Measurements from ENCODE around the gene PARVB.
"Not testable (repeated sequence)": the region's sequence is repeated elsewhere in the genome, so short reads cannot be mapped to it uniquely, and the experiment has no call there.

PARVB gene

GRCh38 chr22:44004104-44004460, 20.0 kb upstream of the PARVB start:
- Mint-ChIP-seq H3K27me3 (ENCODE audit: low read depth) (no peaks in the 10 kb centered on the region), H3K27ac (no peak overlapping the region), H3K9me3 (no peaks in the 10 kb centered on the region), H3K36me3 (ENCODE audit: low read depth) (peaks cover 6% of the 10 kb centered on the region), H3K4me1 (ENCODE audit: low read depth) (no peaks in the 10 kb centered on the region), H3K4me3 (no peak overlapping the region)
- no peak for DNase-seq (ENCODE audit: low spot score)

DNA sequence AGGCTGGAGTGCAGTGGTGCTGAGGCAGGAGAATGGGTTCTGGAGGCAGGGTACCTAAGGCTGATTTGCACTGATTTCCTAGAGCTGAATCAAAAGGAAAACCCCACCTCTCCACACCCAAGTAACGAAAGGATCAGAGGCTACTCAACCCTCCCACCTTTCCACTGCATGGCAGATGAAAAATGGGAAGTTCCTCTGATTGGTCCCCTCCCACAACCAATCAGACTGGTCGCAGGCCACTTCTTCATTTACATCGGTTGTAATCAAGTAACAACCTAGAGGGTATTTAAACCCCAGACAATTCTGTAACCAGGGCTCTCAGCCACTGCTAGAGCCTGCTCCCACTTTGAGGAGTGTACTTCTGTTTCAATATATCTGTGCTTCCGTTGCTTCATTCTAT, 18.6 kb upstream of the PARVB start:
- Mint-ChIP-seq H3K27me3 (ENCODE audit: low read depth) (no peaks in the 10 kb centered on the region), H3K9me3 (no peaks in the 10 kb centered on the region), H3K4me3 (no peak overlapping the region), H3K36me3 (ENCODE audit: low read depth) (peaks cover 6% of the 10 kb centered on the region), H3K27ac (no peak overlapping the region), H3K4me1 (ENCODE audit: low read depth) (no peaks in the 10 kb centered on the region)
- DNase-seq (ENCODE audit: low spot score), result no peak

DNA sequence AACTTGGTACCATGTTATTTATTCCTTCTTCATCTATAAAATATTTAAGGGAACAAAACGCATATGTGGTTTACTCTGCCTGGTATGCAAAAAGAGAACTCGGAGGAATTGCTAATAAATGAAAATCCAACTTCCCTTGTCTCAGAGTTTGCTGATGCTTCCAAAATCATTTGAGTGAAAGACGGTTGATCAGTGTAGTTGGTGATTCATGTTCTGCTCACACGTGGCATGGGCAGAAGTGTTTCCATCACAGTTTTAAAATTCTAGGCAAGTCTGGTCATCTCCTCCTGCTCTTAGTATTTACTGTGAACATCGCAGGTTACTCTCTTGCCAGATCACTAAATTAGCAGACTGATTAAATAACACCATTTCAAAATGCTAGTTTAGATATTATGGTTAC, 11.9 kb upstream of the PARVB start:
- no peaks in the 10 kb centered on the region for H3K4me1 Mint-ChIP-seq (ENCODE audit: low read depth)
- H3K27me3 Mint-ChIP-seq (ENCODE audit: low read depth), result no peaks in the 10 kb centered on the region
- no peak for DNase-seq (ENCODE audit: low spot score)
- no peak overlapping the region for H3K4me3 Mint-ChIP-seq
- no peaks in the 10 kb centered on the region for H3K36me3 Mint-ChIP-seq (ENCODE audit: low read depth)
- no peaks in the 10 kb centered on the region for H3K9me3 Mint-ChIP-seq
- H3K27ac Mint-ChIP-seq, result no peak overlapping the region

DNA sequence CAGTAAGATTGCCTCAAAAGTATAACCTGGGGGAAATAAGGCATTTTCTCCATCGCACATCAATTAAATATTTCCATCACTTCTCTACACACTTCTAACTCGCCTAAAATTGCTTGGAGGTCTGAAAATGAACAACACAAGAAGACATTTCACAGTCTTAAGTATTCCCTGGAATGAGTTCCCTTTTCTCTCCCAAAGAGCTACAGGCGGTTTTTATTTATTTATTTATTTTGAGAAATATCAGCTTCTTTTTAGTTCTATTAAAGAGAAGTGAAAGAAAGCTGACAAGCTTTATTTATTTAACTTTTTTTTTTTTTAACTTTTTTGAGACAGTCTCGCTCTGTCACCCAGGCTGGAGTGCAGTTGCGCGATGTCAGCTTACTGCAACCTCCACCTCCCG, 11.5 kb upstream of the PARVB start:
- no peak for DNase-seq (ENCODE audit: low spot score)
- H3K36me3 Mint-ChIP-seq (ENCODE audit: low read depth), result no peaks in the 10 kb centered on the region
- no peaks in the 10 kb centered on the region for H3K27me3 Mint-ChIP-seq (ENCODE audit: low read depth)
- H3K4me1 Mint-ChIP-seq (ENCODE audit: low read depth), result no peaks in the 10 kb centered on the region
- no peaks in the 10 kb centered on the region for H3K9me3 Mint-ChIP-seq
- H3K4me3 Mint-ChIP-seq, result no peak overlapping the region
- no peak overlapping the region for H3K27ac Mint-ChIP-seq

DNA sequence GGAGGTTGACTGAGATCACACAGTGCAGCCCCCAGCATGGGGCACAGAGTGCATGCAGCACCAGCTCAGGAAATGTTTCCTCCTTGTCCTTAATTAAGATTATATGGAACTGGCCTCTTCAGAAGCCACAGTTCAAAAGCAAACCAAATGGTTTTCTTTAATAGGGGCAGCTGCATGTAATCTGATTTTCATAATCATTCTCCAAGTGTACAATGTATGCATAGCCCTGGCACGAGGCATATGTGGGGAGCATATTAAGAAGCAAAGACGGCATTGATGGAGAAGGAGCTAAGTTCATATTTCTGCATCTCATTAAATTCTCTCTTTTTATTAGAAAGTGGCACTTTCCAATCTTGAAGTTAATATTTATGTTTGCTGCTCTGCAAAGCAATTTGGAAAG, 9.9 kb upstream of the PARVB start:
- Mint-ChIP-seq H3K4me3 (no peak overlapping the region), H3K27me3 (ENCODE audit: low read depth) (no peaks in the 10 kb centered on the region), H3K9me3 (no peaks in the 10 kb centered on the region), H3K36me3 (ENCODE audit: low read depth) (no peaks in the 10 kb centered on the region), H3K4me1 (ENCODE audit: low read depth) (no peaks in the 10 kb centered on the region), H3K27ac (no peak overlapping the region)
- DNase-seq (ENCODE audit: low spot score), result no peak

- H3K27ac Mint-ChIP-seq, result not testable (repeated sequence)
Measured at GRCh38 chr22:44016586-44016985, 7.5 kb upstream of the PARVB start.

DNA sequence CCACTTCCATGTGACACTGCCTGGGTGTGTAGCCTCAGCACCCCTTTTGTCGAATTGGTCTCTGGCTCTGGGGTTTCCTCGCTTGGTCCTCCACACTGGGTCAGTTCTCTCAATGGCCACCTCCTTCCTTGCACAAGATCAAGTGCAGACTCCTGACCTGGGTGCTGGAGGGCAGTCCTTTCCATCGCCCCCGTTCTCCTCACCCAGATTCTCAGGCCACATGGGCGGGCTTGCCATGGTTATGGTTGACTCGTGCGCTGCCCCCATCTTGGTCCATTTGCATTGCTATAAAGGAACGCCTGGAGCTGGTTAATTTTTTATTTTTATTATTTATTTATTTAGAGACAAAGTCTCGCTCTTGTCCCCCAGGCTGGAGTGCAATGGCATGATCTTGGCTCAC, 5.5 kb upstream of the PARVB start:
- Mint-ChIP-seq H3K27ac (no peak overlapping the region), H3K9me3 (no peaks in the 10 kb centered on the region), H3K4me3 (no peak overlapping the region), H3K4me1 (ENCODE audit: low read depth) (peaks cover 7% of the 10 kb centered on the region), H3K27me3 (ENCODE audit: low read depth) (no peaks in the 10 kb centered on the region), H3K36me3 (ENCODE audit: low read depth) (no peaks in the 10 kb centered on the region)
- no peak for DNase-seq (ENCODE audit: low spot score)

More at GRCh38 chr22:44016586-44016985, 7.5 kb upstream of the PARVB start:
- not testable (repeated sequence) for H3K27me3 Mint-ChIP-seq (ENCODE audit: low read depth); H3K4me1 Mint-ChIP-seq (ENCODE audit: low read depth); H3K36me3 Mint-ChIP-seq (ENCODE audit: low read depth); H3K9me3 Mint-ChIP-seq; DNase-seq (ENCODE audit: low spot score); H3K4me3 Mint-ChIP-seq

GRCh38 chr22:44019416-44019815, 4.7 kb upstream of the PARVB start:
- Mint-ChIP-seq H3K27ac (no peak overlapping the region), H3K9me3 (no peaks in the 10 kb centered on the region), H3K4me1 (ENCODE audit: low read depth) (peaks cover 10% of the 10 kb centered on the region), H3K4me3 (no peak overlapping the region), H3K36me3 (ENCODE audit: low read depth) (no peaks in the 10 kb centered on the region), H3K27me3 (ENCODE audit: low read depth) (no peaks in the 10 kb centered on the region)
- DNase-seq (ENCODE audit: low spot score), result no peak

DNA sequence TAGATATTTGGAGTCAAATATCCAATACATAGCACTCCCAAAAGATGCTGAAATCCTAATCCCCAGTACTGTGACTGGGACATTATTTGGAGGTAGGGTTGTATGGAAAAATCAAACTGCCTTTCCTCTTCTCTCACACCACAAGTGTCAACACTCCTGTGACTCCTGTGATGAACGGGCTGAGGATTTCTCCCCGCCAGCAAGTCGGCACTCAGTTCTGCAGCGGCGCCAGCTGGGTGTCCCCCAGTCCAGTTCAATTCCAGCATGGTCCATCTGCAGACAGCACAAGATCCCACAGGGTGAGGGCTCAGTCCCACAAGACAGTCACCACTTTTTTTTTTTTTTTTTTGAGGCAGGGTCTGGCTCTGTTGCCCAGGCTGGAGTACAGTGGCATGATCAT, 4.3 kb upstream of the PARVB start:
- Mint-ChIP-seq H3K27me3 (ENCODE audit: low read depth) (no peaks in the 10 kb centered on the region), H3K4me3 (no peak overlapping the region), H3K27ac (no peak overlapping the region), H3K9me3 (no peaks in the 10 kb centered on the region), H3K36me3 (ENCODE audit: low read depth) (no peaks in the 10 kb centered on the region), H3K4me1 (ENCODE audit: low read depth) (peaks cover 10% of the 10 kb centered on the region)
- no peak for DNase-seq (ENCODE audit: low spot score)

DNA sequence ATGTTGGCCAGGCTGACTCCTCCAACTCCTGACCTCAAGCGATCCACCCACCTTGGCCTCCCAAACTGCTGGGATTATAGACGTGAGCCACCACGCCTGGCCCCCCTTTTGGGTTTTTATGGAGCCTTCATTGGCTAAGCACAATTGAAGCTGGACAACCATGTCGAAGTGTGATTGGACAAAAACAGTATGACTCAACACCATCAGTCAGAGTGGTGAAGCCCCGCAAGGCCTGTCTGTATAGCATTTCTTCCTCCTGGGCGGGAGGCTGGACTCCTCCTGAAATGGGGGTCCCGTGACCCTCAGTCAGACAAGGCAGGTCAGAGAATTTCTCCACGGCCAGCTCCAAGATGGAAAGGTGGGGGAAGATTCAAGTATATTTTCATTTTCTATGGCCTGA, 3.1 kb upstream of the PARVB start:
- H3K9me3 Mint-ChIP-seq, result no peaks in the 10 kb centered on the region
- peaks cover 18% of the 10 kb centered on the region for H3K4me1 Mint-ChIP-seq (ENCODE audit: low read depth)
- H3K27ac Mint-ChIP-seq, result no peak overlapping the region
- no peaks in the 10 kb centered on the region for H3K27me3 Mint-ChIP-seq (ENCODE audit: low read depth)
- DNase-seq (ENCODE audit: low spot score), result no peak
- peaks cover 2% of the 10 kb centered on the region for H3K36me3 Mint-ChIP-seq (ENCODE audit: low read depth)
- peak overlapping the region; percentile 4 for H3K4me3 Mint-ChIP-seq

DNA sequence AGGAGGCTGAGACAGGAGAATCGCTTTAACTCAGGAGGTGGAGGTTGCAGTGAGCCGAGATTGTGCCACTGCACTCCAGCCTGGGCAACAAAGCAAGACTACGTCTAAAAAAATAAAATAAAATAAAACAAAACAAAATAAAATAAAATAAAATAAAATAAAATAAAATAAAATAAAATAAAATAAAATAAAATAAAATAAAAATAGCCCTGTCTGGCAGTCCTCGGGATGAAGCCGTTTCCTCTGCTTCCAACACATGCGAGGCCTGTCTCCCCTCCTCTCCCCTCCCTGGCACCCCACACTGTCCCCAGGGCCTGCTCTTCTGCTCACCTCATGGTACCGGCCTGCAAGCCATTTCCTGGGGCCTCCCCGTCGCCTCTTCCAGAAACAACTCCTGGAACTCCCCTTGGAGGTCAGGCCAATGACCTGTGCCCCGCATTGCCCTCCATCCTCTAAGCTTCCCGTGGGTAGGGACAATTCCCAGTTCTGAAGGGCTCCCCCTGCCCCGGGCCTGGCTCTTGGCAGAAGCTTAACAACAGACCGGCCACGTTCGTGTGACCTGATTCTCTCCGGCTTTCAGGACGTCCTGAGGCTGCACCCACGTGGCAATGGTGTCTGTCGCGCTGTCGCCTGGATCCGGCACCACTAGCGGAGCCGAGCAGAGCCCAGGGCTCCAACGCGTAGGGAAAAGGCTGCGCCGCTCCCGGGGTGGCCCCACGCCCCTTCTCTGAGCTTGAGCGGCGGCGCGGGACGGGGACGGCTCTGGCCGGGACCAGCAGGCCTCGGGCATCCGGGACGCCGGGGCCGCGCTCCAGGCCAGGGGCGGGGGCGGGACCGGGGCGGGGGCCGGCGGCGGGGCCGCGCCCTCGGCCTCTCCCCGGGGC, 456 bp upstream of the PARVB start:
- Mint-ChIP-seq H3K36me3 (ENCODE audit: low read depth) (peaks cover 4% of the 10 kb centered on the region), H3K4me1 (ENCODE audit: low read depth) (peaks cover 36% of the 10 kb centered on the region), H3K4me3 (peak overlapping the region; percentile 90), H3K27ac (peak overlapping the region; percentile 91), H3K27me3 (ENCODE audit: low read depth) (no peaks in the 10 kb centered on the region), H3K9me3 (no peaks in the 10 kb centered on the region)
- DNase-seq (ENCODE audit: low spot score), result peak; percentile 61

DNA sequence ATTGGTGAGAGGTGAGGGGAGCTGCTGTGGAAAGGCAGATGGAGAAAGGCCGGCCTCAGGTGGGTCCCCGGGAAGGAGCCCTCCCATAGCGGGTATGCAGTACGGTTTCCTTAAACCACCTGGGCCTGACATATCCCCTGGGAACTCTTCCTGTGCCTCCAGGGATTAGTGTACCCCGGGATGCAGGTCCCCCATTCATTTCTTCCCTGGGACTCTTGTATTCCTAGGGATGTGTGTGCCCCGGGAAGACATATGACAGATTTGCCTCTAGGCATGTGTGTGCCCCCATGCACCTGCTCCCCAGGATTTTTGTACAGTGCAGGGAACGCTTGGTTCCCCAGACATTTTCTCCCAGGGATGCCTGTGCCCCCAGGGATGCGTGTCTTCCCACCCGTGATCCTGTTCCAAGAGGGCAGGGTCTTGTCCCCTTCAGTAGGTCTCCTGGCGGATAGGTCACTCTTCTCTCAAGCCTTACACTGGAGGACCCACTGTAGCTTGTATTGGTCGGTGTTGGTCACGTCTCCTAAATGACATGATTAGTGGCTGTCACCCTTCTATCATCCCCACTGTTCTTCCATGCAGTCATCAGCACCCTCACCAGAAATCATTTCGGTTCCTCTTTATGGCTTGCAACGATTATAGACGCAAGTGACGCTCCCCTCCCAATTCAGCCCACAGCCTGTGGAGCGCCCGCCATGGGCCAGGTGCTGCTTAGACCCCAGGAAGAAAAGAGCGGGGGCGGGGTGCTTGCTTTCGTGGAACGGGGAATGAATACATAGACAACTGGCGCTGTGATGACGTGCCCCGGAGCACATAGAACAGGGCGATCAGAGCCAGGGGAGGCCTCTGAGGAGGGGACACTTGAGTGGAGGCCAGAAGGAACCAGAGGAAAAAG, 1.3 kb downstream of the PARVB start:
- peak overlapping the region; percentile 99 for H3K27ac Mint-ChIP-seq
- no peaks in the 10 kb centered on the region for H3K9me3 Mint-ChIP-seq
- H3K36me3 Mint-ChIP-seq (ENCODE audit: low read depth), result peaks cover 4% of the 10 kb centered on the region
- no peak for DNase-seq (ENCODE audit: low spot score)
- no peaks in the 10 kb centered on the region for H3K27me3 Mint-ChIP-seq (ENCODE audit: low read depth)
- H3K4me3 Mint-ChIP-seq, result peak overlapping the region; percentile 85
- peaks cover 40% of the 10 kb centered on the region for H3K4me1 Mint-ChIP-seq (ENCODE audit: low read depth)

DNA sequence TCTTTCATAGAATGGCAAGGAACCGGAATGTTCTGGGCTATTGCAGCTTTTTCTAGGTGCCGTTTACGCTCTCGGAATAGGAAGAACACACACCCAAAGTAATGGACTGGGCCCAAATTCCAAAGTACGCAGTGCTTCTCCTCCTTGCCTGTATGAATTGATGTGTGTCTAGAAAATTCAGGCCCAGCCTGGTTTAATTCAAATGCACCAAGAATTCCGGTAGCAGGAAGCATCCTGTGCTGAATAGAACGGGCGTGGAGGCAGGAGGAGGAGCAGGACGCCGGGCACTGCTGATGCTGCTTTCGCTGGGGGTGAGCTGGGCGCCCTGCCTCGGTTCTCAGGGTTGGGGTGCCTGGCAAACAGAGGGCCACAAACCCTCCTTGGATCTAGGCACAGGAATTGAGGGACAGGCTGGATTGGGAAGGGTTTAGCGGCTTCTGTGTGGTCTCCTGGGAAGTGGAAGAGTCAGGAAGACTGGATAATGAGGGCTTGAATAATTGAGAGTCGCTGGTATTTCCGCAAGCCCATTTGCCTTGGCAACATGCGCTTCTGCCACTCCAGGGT, 2.0 kb downstream of the PARVB start:
- H3K4me1 Mint-ChIP-seq (ENCODE audit: low read depth), result peaks cover 44% of the 10 kb centered on the region
- H3K27me3 Mint-ChIP-seq (ENCODE audit: low read depth), result no peaks in the 10 kb centered on the region
- peaks cover 4% of the 10 kb centered on the region for H3K36me3 Mint-ChIP-seq (ENCODE audit: low read depth)

More for the DNA sequence above, 2.0 kb downstream of the PARVB start:
- Mint-ChIP-seq H3K9me3 (no peaks in the 10 kb centered on the region), H3K27ac (peak overlapping the region; percentile 99), H3K4me3 (peak overlapping the region; percentile 85)
- no peak for DNase-seq (ENCODE audit: low spot score)
